Ishikawa (cell line): ENCODE results near the gene C6orf89.

ENCODE experiments used
- CREB1 ChIP-seq: IDR thresholded peaks from 2 replicates; pipeline ENCODE4 v1.6.1; 2012; ENCODE audit warnings: low read depth
- EGR1 ChIP-seq: IDR thresholded peaks from 2 replicates; pipeline ENCODE4 v1.6.1; 2012
- TCF12 ChIP-seq: IDR thresholded peaks from 2 replicates; pipeline ENCODE4 v1.6.1; 2012; ENCODE audit warnings: low read depth

- TF ChIP-seq CREB1 (no peak), TCF12 (no peak), EGR1 (no peak)
Measured at GRCh38 chr6:36959555-36960250, 74.0 kb downstream of the C6orf89 start.
